Uterus (tissue), 2 donors: ENCODE data around the gene DOCK6.

Experiments used
- POLR2A ChIP-seq, 2 donors: fragments of 450-650 bp; IDR thresholded peaks; one replicate each; pipeline ENCODE4 v1.6.1; 2016; ENCODE audit warnings: antibody characterized with exemption in 2 of 2, mild to moderate bottlenecking in 1 of 2, moderate library complexity in 1 of 2
- TF ChIP-seq, protein P1 (sequence below), 4 experiments: fragments of 200-600 bp in 2 of 4; fragments of 450-650 bp in 2 of 4; sonication (generic) in 2 of 4; IDR thresholded peaks; one replicate each; pipeline ENCODE4 v1.5.1; 2016 to 2019; ENCODE audit warnings: antibody characterized with exemption in 4 of 4, mild to moderate bottlenecking in 2 of 4, moderate library complexity in 1 of 4

DNA sequence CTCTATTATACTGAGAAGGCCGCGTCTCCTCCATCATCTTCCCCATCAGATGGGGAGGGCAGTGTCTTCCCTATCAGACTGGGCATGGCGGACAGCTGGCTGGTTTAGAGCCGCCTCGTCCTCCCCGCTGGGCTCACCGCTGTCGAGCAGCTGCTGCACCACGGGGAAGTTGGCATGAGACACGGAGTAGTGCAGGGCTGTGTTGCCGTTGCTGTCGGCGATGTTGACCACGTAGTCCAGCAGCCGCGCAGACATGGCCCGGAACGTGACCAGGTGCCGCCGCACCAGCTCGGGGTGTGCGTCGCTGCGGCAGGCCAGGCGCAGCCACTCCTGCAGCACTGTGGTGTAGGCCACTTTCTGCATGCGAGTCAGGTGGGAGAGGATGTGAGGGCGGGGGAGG, 88.0 kb downstream of the DOCK6 start:
- TF ChIP-seq, protein P1, sequence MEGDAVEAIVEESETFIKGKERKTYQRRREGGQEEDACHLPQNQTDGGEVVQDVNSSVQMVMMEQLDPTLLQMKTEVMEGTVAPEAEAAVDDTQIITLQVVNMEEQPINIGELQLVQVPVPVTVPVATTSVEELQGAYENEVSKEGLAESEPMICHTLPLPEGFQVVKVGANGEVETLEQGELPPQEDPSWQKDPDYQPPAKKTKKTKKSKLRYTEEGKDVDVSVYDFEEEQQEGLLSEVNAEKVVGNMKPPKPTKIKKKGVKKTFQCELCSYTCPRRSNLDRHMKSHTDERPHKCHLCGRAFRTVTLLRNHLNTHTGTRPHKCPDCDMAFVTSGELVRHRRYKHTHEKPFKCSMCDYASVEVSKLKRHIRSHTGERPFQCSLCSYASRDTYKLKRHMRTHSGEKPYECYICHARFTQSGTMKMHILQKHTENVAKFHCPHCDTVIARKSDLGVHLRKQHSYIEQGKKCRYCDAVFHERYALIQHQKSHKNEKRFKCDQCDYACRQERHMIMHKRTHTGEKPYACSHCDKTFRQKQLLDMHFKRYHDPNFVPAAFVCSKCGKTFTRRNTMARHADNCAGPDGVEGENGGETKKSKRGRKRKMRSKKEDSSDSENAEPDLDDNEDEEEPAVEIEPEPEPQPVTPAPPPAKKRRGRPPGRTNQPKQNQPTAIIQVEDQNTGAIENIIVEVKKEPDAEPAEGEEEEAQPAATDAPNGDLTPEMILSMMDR (IDR thresholded peaks at IDR 0.05), result no peak
- TF ChIP-seq POLR2A (IDR thresholded peaks at IDR 0.05), result no peak
